MM.1S (cell line): ENCODE measurements around the gene ADARB2.

Experiments
- DNase-seq: peaks from one replicate; pipeline ENCODE4 v3.0.0-alpha.2; 2015
- H2AFZ ChIP-seq: fragments of 300-600 bp; sonication (generic); 2 replicates; pipeline ENCODE4 v1.6.0; 2016; ENCODE audit warnings: antibody characterized with exemption, low read length
- H3F3A ChIP-seq: fragments of 300-600 bp; sonication (generic); 2 replicates; pipeline ENCODE4 v1.6.1; 2016; ENCODE audit warnings: mild to moderate bottlenecking, antibody characterized with exemption, low read length, moderate library complexity, mixed read lengths; ENCODE audit not compliant: insufficient read depth
- H3K27ac ChIP-seq: fragments of 300-600 bp; sonication (generic); 2 replicates; pipeline ENCODE4 v1.5.1; 2016; ENCODE audit warnings: mild to moderate bottlenecking, low read length
- H3K27me3 ChIP-seq: fragments of 300-600 bp; sonication (generic); replicated peaks from 2 replicates; pipeline ENCODE4 v1.6.0; 2016; ENCODE audit warnings: low read length; ENCODE audit not compliant: insufficient read depth
- H3K36me3 ChIP-seq: fragments of 300-600 bp; sonication (generic); replicated peaks from 2 replicates; pipeline ENCODE4 v1.6.1; 2016; ENCODE audit warnings: mild to moderate bottlenecking, low read length, mixed read lengths; ENCODE audit not compliant: insufficient read depth
- H3K4me1 ChIP-seq: fragments of 300-600 bp; sonication (generic); 2 replicates; pipeline ENCODE4 v1.6.1; 2016; ENCODE audit warnings: low read length, mixed read lengths
- H3K4me2 ChIP-seq: fragments of 300-600 bp; sonication (generic); 2 replicates; pipeline ENCODE4 v1.6.0; 2016; ENCODE audit warnings: low read depth, low read length
- H3K4me3 ChIP-seq: fragments of 300-600 bp; sonication (generic); 2 replicates; pipeline ENCODE4 v1.5.1; 2016; ENCODE audit warnings: low read length, mixed read lengths
- H3K79me2 ChIP-seq: fragments of 300-600 bp; sonication (generic); 2 replicates; pipeline ENCODE4 v1.6.1; 2016; ENCODE audit warnings: mixed run types, low read length, mixed read lengths
- H3K9ac ChIP-seq: fragments of 300-600 bp; sonication (generic); 2 replicates; pipeline ENCODE4 v1.6.1; 2016; ENCODE audit warnings: low read length, mixed read lengths
- H3K9me2 ChIP-seq: fragments of 300-600 bp; sonication (generic); replicated peaks from 2 replicates; pipeline ENCODE4 v1.6.1; 2016; ENCODE audit warnings: mild to moderate bottlenecking, low read length, mixed read lengths; ENCODE audit not compliant: insufficient read depth
- H3K9me3 ChIP-seq: fragments of 300-600 bp; sonication (generic); replicated peaks from 2 replicates; pipeline ENCODE4 v1.6.1; 2016; ENCODE audit warnings: mild to moderate bottlenecking, low read length, mixed read lengths; ENCODE audit not compliant: insufficient read depth
- H4K20me1 ChIP-seq: fragments of 300-600 bp; sonication (generic); 2 replicates; pipeline ENCODE4 v1.6.1; 2016; ENCODE audit warnings: mild to moderate bottlenecking, low read length, moderate library complexity, mixed read lengths; ENCODE audit not compliant: insufficient read depth
- CTCF ChIP-seq: fragments of 300-600 bp; sonication (generic); IDR thresholded peaks from 2 replicates; pipeline ENCODE4 v1.5.1; 2016; ENCODE audit warnings: antibody characterized with exemption, low read length, mixed read lengths
- EZH2 ChIP-seq: fragments of 300-600 bp; sonication (generic); optimal IDR thresholded peaks from 2 replicates; pipeline ENCODE3; 2017; ENCODE audit warnings: low read depth, mild to moderate bottlenecking, antibody characterized with exemption, low read length, mixed read lengths
- EZH2phosphoT487 ChIP-seq: fragments of 300-600 bp; sonication (generic); IDR thresholded peaks from 2 replicates; pipeline ENCODE4 v1.6.1; 2018; ENCODE audit warnings: antibody characterized with exemption, low read length

Gene ADARB2

GRCh38 chr10:1576467-1577372 lies 160.6 kb downstream of the ADARB2 start:
- H4K20me1 ChIP-seq, result no peaks in the 10 kb centered on the region
- no peaks in the 10 kb centered on the region for H3K9me2 ChIP-seq
- no peaks in the 10 kb centered on the region for H3K9me3 ChIP-seq
- H3F3A ChIP-seq, result no peaks in the 10 kb centered on the region
- no peak overlapping the region for H2AFZ ChIP-seq
- no peak overlapping the region for H3K9ac ChIP-seq
- no peaks in the 10 kb centered on the region for H3K27me3 ChIP-seq
- H3K4me3 ChIP-seq, result no peak overlapping the region
- H3K79me2 ChIP-seq, result no peaks in the 10 kb centered on the region
- no peak overlapping the region for H3K4me2 ChIP-seq
- H3K27ac ChIP-seq, result no peak overlapping the region; the same call in 1 of the 2 replicates
- DNase-seq, result no peak
- H3K4me1 ChIP-seq, result no peaks in the 10 kb centered on the region
- no peaks in the 10 kb centered on the region for H3K36me3 ChIP-seq
- no peak for TF ChIP-seq CTCF
- TF ChIP-seq EZH2, result no peak
- TF ChIP-seq EZH2phosphoT487, result no peak

- Histone ChIP-seq H3K79me2 (no peaks in the 10 kb centered on the region), H3K4me2 (no peak overlapping the region), H3K9me3 (no peaks in the 10 kb centered on the region), H3K4me1 (no peaks in the 10 kb centered on the region), H3K36me3 (no peaks in the 10 kb centered on the region), H4K20me1 (no peaks in the 10 kb centered on the region), H3K9me2 (no peaks in the 10 kb centered on the region), H3K27me3 (no peaks in the 10 kb centered on the region), H3K9ac (no peak overlapping the region), H3K27ac (no peak overlapping the region), H2AFZ (no peak overlapping the region), H3F3A (no peaks in the 10 kb centered on the region), H3K4me3 (no peak overlapping the region)
- DNase-seq, result no peak
- TF ChIP-seq EZH2phosphoT487 (no peak), CTCF (no peak), EZH2 (no peak)
Measured at GRCh38 chr10:1575481-1576244, 161.7 kb downstream of the ADARB2 start.

- no peaks in the 10 kb centered on the region for H3K4me1 ChIP-seq
- H3K4me2 ChIP-seq, result no peak overlapping the region
- TF ChIP-seq CTCF (no peak), EZH2phosphoT487 (no peak), EZH2 (no peak)
Measured at GRCh38 chr10:1574719-1575118, 162.6 kb downstream of the ADARB2 start.

More at GRCh38 chr10:1574719-1575118, 162.6 kb downstream of the ADARB2 start:
- no peak overlapping the region for H3K9ac ChIP-seq
- no peaks in the 10 kb centered on the region for H3K36me3 ChIP-seq
- H3K4me3 ChIP-seq, result no peak overlapping the region
- no peaks in the 10 kb centered on the region for H4K20me1 ChIP-seq
- DNase-seq, result no peak
- H3K9me2 ChIP-seq, result no peaks in the 10 kb centered on the region
- no peaks in the 10 kb centered on the region for H3F3A ChIP-seq
- no peak overlapping the region for H3K27ac ChIP-seq
- H2AFZ ChIP-seq, result no peak overlapping the region
- H3K27me3 ChIP-seq, result no peaks in the 10 kb centered on the region
- H3K79me2 ChIP-seq, result no peaks in the 10 kb centered on the region
- no peaks in the 10 kb centered on the region for H3K9me3 ChIP-seq
